Calu3 (cell line): ENCODE measurements around the gene PRRT1B. TPM values are rescaled to one million over a fixed set of nuclear protein-coding genes. Genes with fewer than 3 reads are reported as not detected.

Experiments used
- Bru-seq: library from RNA; stranded (reverse); fragments of 400-500 nt; gene quantifications from one replicate; lab custom pipeline; 2021; lab: Mats Ljungman, UMichigan
- BruChase-seq, 2 experiments: library from RNA; stranded (reverse); fragments of 400-500 nt; gene quantifications; one replicate each; lab custom pipeline; 2021; lab: Mats Ljungman, UMichigan
- BruUV-seq: library from RNA; stranded (reverse); fragments of 400-500 nt; replicated peaks from 2 replicates; lab custom pipeline; 2021; lab: Mats Ljungman, UMichigan
- CTCF ChIA-PET: fragments of 300-600 bp; sonication (Branson Sonifier 250); formaldehyde crosslinking; loops from one replicate; lab custom pipeline; 2022; ENCODE audit warnings: antibody characterized with exemption; lab: Charles Lee
- DNase-seq: peaks from one replicate; pipeline ENCODE4 v3.0.0; 2022
- H3K27ac Mint-ChIP-seq: one replicate; pipeline ENCODE4 v1.8.0; 2022; ENCODE audit warnings: mixed read lengths; ENCODE audit not compliant: unreplicated experiment
- H3K27me3 Mint-ChIP-seq: one replicate; pipeline ENCODE4 v1.8.0; 2022; ENCODE audit warnings: mixed read lengths; ENCODE audit not compliant: unreplicated experiment
- H3K36me3 Mint-ChIP-seq: one replicate; pipeline ENCODE4 v1.8.0; 2022; ENCODE audit warnings: mild to moderate bottlenecking, moderate library complexity, mixed read lengths; ENCODE audit not compliant: insufficient read depth, unreplicated experiment
- H3K4me1 Mint-ChIP-seq: one replicate; pipeline ENCODE4 v1.8.0; 2022; ENCODE audit warnings: mild to moderate bottlenecking, low read depth, mixed read lengths; ENCODE audit not compliant: unreplicated experiment
- H3K4me3 Mint-ChIP-seq: one replicate; pipeline ENCODE4 v1.8.0; 2022; ENCODE audit warnings: mild to moderate bottlenecking, low read depth, moderate library complexity, mixed read lengths; ENCODE audit not compliant: unreplicated experiment
- H3K9me3 Mint-ChIP-seq: one replicate; pipeline ENCODE4 v1.8.0; 2022; ENCODE audit warnings: low read depth, mixed read lengths; ENCODE audit not compliant: unreplicated experiment
- CTCF ChIP-seq: fragments of 200-600 bp; IDR thresholded peaks from one replicate; pipeline ENCODE4 v1.8.0; 2022; ENCODE audit warnings: antibody characterized with exemption; ENCODE audit not compliant: unreplicated experiment
- intact Hi-C: fragments of 100-400 bp; cut with micrococcal nuclease; formaldehyde crosslinking; loops from one replicate; pipeline ENCODE4 v1.10.0; 2022; ENCODE audit not compliant: unreplicated experiment
- long read RNA-seq: library from polyadenylated mRNA; stranded (forward); transcript quantifications from one replicate; pipeline ENCODE4 v2.0.0, GENCODE V29; 2022
- total RNA-seq: library from RNA; stranded (reverse); gene quantifications from 2 replicates; pipeline ENCODE4 v1.2.3, GENCODE V29; 2022

Gene PRRT1B
- total RNA-seq = not detected in 2 replicates
- percentile 9 among the genes with signal in this experiment for Bru-seq, nascent RNA
- percentile 16 among the genes with signal in this experiment for BruChase-seq, experiment 1, labeled RNA remaining after a 6-hour chase
- percentile 18 among the genes with signal in this experiment for BruChase-seq, experiment 2, labeled RNA remaining after a 2-hour chase
- long read RNA-seq, partial matches to known transcripts = 1 of 1 reads
- long read RNA-seq, other reads (novel, unspliced or antisense) = 0 of 1 reads

GRCh38 chr9:131545003-131545785, at the start of gene PRRT1B:
Gene PRRT1B, plus strand, starts transcription at chr9:131545523. Its CDS starts 93 bp downstream, at chr9:131545616.
- no peak within 1 kb of the TSS for H3K27ac Mint-ChIP-seq
- CTCF ChIA-PET = interaction anchor here (0.7 to 0.8 kb wide), 2 partner anchors 65 to 194 kb away, joined by 3 to 6 read pairs; no protein-coding TSS in a partner anchor
- peak; percentile 92 for DNase-seq
- H3K36me3 Mint-ChIP-seq = no peaks in the 10 kb centered on the region
- TF ChIP-seq CTCF = no peak
- peaks cover 2% of the 10 kb centered on the region for H3K9me3 Mint-ChIP-seq
- no peaks in the 10 kb centered on the region for H3K4me1 Mint-ChIP-seq
- H3K27me3 Mint-ChIP-seq = peaks cover 34% of the 10 kb centered on the region
- no TSS peak for BruUV-seq
- intact Hi-C loops = no loop called here
- peak within 1 kb of the TSS; percentile 76 for H3K4me3 Mint-ChIP-seq

GRCh38 chr9:131495785-131496184, 49.5 kb upstream of the PRRT1B start:
- CTCF ChIA-PET = no interaction called here
- no peak for TF ChIP-seq CTCF
- Mint-ChIP-seq H3K4me1 (no peaks in the 10 kb centered on the region), H3K27ac (no peak overlapping the region), H3K27me3 (no peaks in the 10 kb centered on the region), H3K4me3 (no peak overlapping the region), H3K9me3 (no peaks in the 10 kb centered on the region), H3K36me3 (peaks cover 52% of the 10 kb centered on the region)
- TSS peak; percentile 11 for BruUV-seq
- no peak for DNase-seq
- intact Hi-C loops = no loop called here

GRCh38 chr9:131496844-131497405, 48.4 kb upstream of the PRRT1B start:
- Mint-ChIP-seq H3K27ac (no peak overlapping the region), H3K36me3 (peaks cover 41% of the 10 kb centered on the region), H3K9me3 (no peaks in the 10 kb centered on the region), H3K4me1 (no peaks in the 10 kb centered on the region), H3K4me3 (no peak overlapping the region), H3K27me3 (no peaks in the 10 kb centered on the region)
- no TSS peak for BruUV-seq
- no peak for DNase-seq
- intact Hi-C loops = no loop called here
- TF ChIP-seq CTCF = no peak
- CTCF ChIA-PET = no interaction called here

- DNase-seq = no peak
- H3K4me1 Mint-ChIP-seq = peaks cover 14% of the 10 kb centered on the region
- H3K4me3 Mint-ChIP-seq = no peak overlapping the region
- BruUV-seq = no TSS peak
- H3K27ac Mint-ChIP-seq = no peak overlapping the region
- TF ChIP-seq CTCF = no peak
- H3K27me3 Mint-ChIP-seq = no peaks in the 10 kb centered on the region
- H3K36me3 Mint-ChIP-seq = peaks cover 49% of the 10 kb centered on the region
- CTCF ChIA-PET = no interaction called here
- no peaks in the 10 kb centered on the region for H3K9me3 Mint-ChIP-seq
- intact Hi-C loops = no loop called here
These were observed 46.0 kb upstream of the PRRT1B start for GRCh38 chr9:131499254-131499767.
